ENCODE measurements around the gene AASS. TPM values are rescaled to one million over a fixed set of nuclear protein-coding genes. Genes with fewer than 3 reads are reported as not detected.

The AASS gene
- total RNA-seq, 1 experiment from 2014 or later, result not detected

Small RNA genes within 50 kb of the gene (small RNA-seq; reads per million reads assigned to genes)
- not detected for gene RNU7-154P

Other genes with a start within 250 kb of the AASS start
- not detected in 2 replicates for gene FEZF1, start 160.5 kb upstream of the AASS start, total RNA-seq (2014; rRNA removed; shearing (Covaris generic); ENCODE audit: low replicate concordance)

Data from Karpas-422 (cell line).